Measurements from ENCODE around the gene DLL3.

DLL3 gene

GRCh38 chr19:39520541-39521484, 22.1 kb downstream of the DLL3 start:
- CTCF ChIA-PET, result interaction anchor here (1.0 to 3.8 kb wide), 2 partner anchors 11 to 17 kb away, joined by 3 to 15 read pairs; partner anchors contain the start of gene EID2B
- POLR2A ChIA-PET, result no interaction called here

GRCh38 chr19:39524495-39524894, 25.7 kb downstream of the DLL3 start:
- ChIA-PET POLR2A (no interaction called here), CTCF (interaction anchor here (1.2 to 1.3 kb wide), 2 partner anchors 8 to 10 kb away, joined by 4 to 6 read pairs; partner anchors contain the start of gene EID2B)
- DNase-seq (ENCODE audit: extremely low spot score), result no peak
- TF ChIP-seq, protein P1, sequence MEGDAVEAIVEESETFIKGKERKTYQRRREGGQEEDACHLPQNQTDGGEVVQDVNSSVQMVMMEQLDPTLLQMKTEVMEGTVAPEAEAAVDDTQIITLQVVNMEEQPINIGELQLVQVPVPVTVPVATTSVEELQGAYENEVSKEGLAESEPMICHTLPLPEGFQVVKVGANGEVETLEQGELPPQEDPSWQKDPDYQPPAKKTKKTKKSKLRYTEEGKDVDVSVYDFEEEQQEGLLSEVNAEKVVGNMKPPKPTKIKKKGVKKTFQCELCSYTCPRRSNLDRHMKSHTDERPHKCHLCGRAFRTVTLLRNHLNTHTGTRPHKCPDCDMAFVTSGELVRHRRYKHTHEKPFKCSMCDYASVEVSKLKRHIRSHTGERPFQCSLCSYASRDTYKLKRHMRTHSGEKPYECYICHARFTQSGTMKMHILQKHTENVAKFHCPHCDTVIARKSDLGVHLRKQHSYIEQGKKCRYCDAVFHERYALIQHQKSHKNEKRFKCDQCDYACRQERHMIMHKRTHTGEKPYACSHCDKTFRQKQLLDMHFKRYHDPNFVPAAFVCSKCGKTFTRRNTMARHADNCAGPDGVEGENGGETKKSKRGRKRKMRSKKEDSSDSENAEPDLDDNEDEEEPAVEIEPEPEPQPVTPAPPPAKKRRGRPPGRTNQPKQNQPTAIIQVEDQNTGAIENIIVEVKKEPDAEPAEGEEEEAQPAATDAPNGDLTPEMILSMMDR (IDR thresholded peaks at IDR 0.05; ENCODE audit: control extremely low read depth, extremely low read depth, low read depth, missing control alignments), result no peak

More at GRCh38 chr19:39520541-39521484, 22.1 kb downstream of the DLL3 start:
- no peak for DNase-seq (ENCODE audit: extremely low spot score)
- TF ChIP-seq, protein P1 (IDR thresholded peaks at IDR 0.05; ENCODE audit: control extremely low read depth, extremely low read depth, low read depth, missing control alignments), result no peak

DNA sequence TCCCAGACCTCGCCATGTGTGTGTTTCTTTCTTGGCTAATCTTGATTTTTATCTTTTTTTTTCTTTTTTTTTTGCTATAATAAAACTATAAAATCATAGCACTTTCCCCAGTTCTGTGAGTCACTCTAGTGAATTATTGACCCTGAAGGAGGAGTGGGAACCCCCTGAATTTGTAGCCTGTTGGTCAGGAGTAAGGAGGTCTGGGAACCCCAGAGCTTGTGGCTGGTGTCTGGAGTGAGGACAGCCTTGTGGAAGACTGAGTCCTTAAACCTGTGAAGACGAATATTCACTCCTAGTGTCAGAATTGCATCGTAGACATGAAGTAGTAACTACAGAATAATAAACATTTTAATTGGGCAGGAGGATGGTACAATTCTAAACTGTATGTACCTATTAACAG, 26.5 kb downstream of the DLL3 start:
- POLR2A ChIA-PET, result no interaction called here
- CTCF ChIA-PET, result interaction anchor here (1.2 to 1.3 kb wide), 2 partner anchors 7 to 9 kb away, joined by 4 to 6 read pairs; partner anchors contain the start of gene EID2B
- TF ChIP-seq, protein P1 (IDR thresholded peaks at IDR 0.05; ENCODE audit: control extremely low read depth, extremely low read depth, low read depth, missing control alignments), result no peak
- no peak for DNase-seq (ENCODE audit: extremely low spot score)

GRCh38 chr19:39531834-39532232, 33.1 kb downstream of the DLL3 start:
- ChIA-PET CTCF (interaction anchor here (0.6 to 3.6 kb wide), 19 partner anchors 7 to 190 kb away, joined by 3 to 38 read pairs (median 6); partner anchors contain the start of genes RPS16, SAMD4B and SELENOV), POLR2A (interaction anchor here (0.7 kb wide), 1 partner anchor 141 kb away, joined by 3 read pairs; the partner anchor contains the start of genes MED29 and PAF1)
- no peak for DNase-seq (ENCODE audit: extremely low spot score)
- TF ChIP-seq, protein P1 (IDR thresholded peaks at IDR 0.05; ENCODE audit: control extremely low read depth, extremely low read depth, low read depth, missing control alignments), result no peak

GRCh38 chr19:39532233-39533002, 33.7 kb downstream of the DLL3 start, which contains the start of gene EID2B:
EID2B (minus strand) TSS chr19:39532852; CDS start chr19:39532802, 50 bp downstream.
- ChIA-PET CTCF (interaction anchor here (0.6 to 3.6 kb wide), 29 partner anchors 8 to 347 kb away, joined by 3 to 38 read pairs (median 6); partner anchors contain the start of genes PLEKHG2, RPS16, SAMD4B and SELENOV), POLR2A (interaction anchor here (0.7 kb wide), 1 partner anchor 141 kb away, joined by 3 read pairs; the partner anchor contains the start of genes MED29 and PAF1)
- TF ChIP-seq, protein P1 (IDR thresholded peaks at IDR 0.05; ENCODE audit: control extremely low read depth, extremely low read depth, low read depth, missing control alignments), result peak; percentile 97
- peak; percentile 97 for DNase-seq (ENCODE audit: extremely low spot score)

Measured in GM10248 (cell line).